ENCODE data around the gene STOX2. TPM values are rescaled to one million over a fixed set of nuclear protein-coding genes. Genes with fewer than 3 reads are reported as not detected.
A peak's percentile ranks its signal among the peaks of the same experiment; 100 is the strongest.

The STOX2 gene
- total and polyA plus RNA-seq, 9 donors, result 3.8 to 9.7 (median 6.6) TPM

DNA sequence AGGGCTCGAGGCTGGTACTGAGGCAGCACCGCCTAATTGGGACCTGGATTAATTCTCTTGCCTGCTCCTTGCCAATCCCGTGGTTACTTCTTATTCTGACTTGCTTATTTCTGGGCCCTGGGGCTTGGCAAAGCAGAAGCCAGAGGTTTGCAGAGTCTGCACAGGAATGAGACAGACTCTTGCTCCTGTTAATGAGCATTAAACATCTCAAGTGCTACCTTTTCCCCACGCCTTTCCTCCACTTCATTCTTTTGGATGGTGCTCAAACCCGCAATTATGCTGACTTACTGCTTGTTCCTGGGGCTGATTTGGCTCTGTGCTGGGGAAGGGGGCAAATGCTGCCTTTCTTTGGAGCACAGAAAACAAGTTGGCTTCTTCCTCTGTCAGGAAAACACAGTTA is 16.5 kb upstream of the STOX2 start:
- WGBS (ENCODE audit: insufficient coverage), result 89% methylated on average over 5 of the region's 5 CpGs
- Histone ChIP-seq H3K9me3 (replicated peaks; ENCODE audit: control insufficient read depth, low read depth, low read length) (no peaks in the 10 kb centered on the region), H3K27ac (ENCODE audit: low read length) (no peak overlapping the region), H3K4me1 (ENCODE audit: control insufficient read depth, insufficient read depth, low read length) (peaks cover 8% of the 10 kb centered on the region), H3K27me3 (ENCODE audit: control insufficient read depth, insufficient read depth, low read length) (no peaks in the 10 kb centered on the region), H3K4me3 (ENCODE audit: low read length) (no peak overlapping the region), H3K36me3 (ENCODE audit: control insufficient read depth, insufficient read depth, low read length) (no peaks in the 10 kb centered on the region)
- DNase-seq, result no peak

DNA sequence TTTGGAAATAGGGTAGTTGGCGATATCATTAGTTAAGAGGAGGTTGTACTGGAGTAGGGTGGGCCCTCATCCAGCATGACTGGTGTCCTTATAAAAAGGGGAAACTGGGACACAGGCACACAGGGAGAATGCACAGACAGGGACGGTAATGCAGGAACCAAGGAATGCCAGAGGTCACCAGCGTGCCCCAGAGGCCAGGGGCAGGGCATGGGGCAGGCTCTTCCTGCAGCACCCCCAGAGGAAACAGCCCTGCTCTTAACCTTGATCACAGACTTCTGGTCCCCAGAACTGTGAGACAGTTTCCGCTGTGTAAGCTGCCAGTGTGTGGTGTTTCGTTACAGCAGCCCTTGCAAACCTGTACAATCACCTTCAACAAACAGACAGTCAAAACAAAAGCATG is 15.9 kb upstream of the STOX2 start:
- Histone ChIP-seq H3K27ac (ENCODE audit: low read length) (no peak overlapping the region), H3K27me3 (ENCODE audit: control insufficient read depth, insufficient read depth, low read length) (no peaks in the 10 kb centered on the region), H3K4me1 (ENCODE audit: control insufficient read depth, insufficient read depth, low read length) (peaks cover 8% of the 10 kb centered on the region), H3K9me3 (replicated peaks; ENCODE audit: control insufficient read depth, low read depth, low read length) (no peaks in the 10 kb centered on the region), H3K36me3 (ENCODE audit: control insufficient read depth, insufficient read depth, low read length) (no peaks in the 10 kb centered on the region), H3K4me3 (ENCODE audit: low read length) (no peak overlapping the region)
- 81% methylated on average over 3 of the region's 5 CpGs for WGBS (ENCODE audit: insufficient coverage)
- no peak for DNase-seq

DNA sequence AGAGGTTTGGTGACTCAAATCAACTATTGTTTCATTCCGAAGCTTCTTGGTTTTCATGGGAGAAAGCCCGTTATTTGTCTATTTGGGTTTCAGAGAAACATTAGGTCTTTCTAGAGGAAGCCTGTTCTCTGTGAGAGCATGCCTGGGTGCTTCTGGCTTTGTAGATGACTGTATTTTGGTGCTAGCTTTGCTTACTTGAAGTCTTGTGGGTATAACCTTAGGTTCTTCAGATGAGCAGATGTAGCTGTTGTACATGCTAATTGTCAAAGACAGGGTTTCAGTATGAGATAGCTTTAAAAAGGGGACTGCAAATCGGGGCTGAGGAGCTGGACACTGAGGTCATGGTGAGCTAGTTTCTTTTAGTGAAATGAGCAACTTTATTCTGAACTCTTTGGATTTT is 7.9 kb upstream of the STOX2 start:
- Histone ChIP-seq H3K27me3 (ENCODE audit: control insufficient read depth, insufficient read depth, low read length) (no peaks in the 10 kb centered on the region), H3K4me1 (ENCODE audit: control insufficient read depth, insufficient read depth, low read length) (no peaks in the 10 kb centered on the region), H3K9me3 (replicated peaks; ENCODE audit: control insufficient read depth, low read depth, low read length) (peaks cover 10% of the 10 kb centered on the region), H3K36me3 (ENCODE audit: control insufficient read depth, insufficient read depth, low read length) (no peaks in the 10 kb centered on the region), H3K4me3 (ENCODE audit: low read length) (no peak overlapping the region), H3K27ac (ENCODE audit: low read length) (no peak overlapping the region)
- 83% methylated on average over 2 of the region's 3 CpGs for WGBS (ENCODE audit: insufficient coverage)
- DNase-seq, result no peak

DNA sequence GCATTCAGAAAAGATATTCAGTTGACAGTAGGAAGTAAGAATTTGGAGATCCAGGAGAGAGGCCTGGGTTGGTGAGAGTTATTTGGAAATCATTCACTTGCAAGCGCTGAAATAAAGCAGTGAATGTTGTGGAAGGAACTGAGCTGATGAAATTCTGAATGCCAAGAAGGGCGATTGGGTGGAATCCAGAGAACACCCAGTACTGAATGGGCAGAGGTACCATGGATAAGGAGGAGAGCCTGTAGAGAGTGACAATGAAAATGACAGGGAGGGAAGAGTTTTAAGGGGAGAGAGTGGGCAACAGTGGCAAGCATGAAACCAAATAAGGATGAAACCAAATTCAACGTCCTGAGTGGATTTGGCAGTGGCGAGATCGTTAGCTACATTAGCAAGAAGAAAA is 6.7 kb upstream of the STOX2 start:
- WGBS (ENCODE audit: insufficient coverage), result 95% methylated on average over 5 of the region's 5 CpGs
- H3K4me1 ChIP-seq (ENCODE audit: control insufficient read depth, insufficient read depth, low read length), result no peaks in the 10 kb centered on the region
- no peak overlapping the region for H3K4me3 ChIP-seq (ENCODE audit: low read length)
- no peaks in the 10 kb centered on the region for H3K36me3 ChIP-seq (ENCODE audit: control insufficient read depth, insufficient read depth, low read length)
- DNase-seq, result no peak
- no peaks in the 10 kb centered on the region for H3K27me3 ChIP-seq (ENCODE audit: control insufficient read depth, insufficient read depth, low read length)
- peaks cover 10% of the 10 kb centered on the region for H3K9me3 ChIP-seq (replicated peaks; ENCODE audit: control insufficient read depth, low read depth, low read length)
- H3K27ac ChIP-seq (ENCODE audit: low read length), result no peak overlapping the region

DNA sequence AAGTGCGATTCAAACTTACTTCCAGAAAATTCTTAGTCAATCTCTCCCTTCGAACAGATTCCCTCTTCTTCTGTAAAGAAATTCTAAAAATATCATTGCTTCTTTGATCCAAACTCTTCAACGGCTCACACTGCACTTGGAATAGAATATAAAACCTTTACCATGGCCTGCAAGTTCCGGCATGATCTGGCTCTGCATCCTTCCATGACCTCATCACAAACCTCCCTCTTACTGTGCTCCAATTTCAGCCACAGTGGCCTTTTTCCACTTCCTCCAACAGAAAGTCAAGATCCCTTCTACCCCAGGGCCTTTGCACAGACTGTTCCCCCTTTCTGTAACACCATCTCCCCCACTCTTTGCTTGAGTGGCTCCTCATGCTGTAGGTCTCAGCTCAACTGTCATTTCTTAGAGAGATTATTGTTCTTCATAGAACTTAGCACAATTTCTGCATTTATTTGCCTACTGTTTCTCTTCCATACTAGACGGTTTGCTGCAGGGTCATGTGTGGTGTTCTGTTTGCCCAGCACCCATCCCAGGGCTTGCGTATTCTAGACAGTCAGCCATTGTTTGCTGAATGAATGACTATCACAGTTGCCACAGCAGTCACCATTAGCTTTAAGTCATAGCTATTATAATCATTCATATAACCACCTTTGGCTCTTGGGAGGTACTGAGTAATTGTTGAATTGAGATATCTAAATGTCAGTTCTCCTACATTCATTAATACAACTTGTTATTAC is 1.9 kb upstream of the STOX2 start:
- Histone ChIP-seq H3K27me3 (ENCODE audit: control insufficient read depth, insufficient read depth, low read length) (peaks cover 4% of the 10 kb centered on the region), H3K36me3 (ENCODE audit: control insufficient read depth, insufficient read depth, low read length) (no peaks in the 10 kb centered on the region), H3K4me3 (ENCODE audit: low read length) (no peak overlapping the region), H3K4me1 (ENCODE audit: control insufficient read depth, insufficient read depth, low read length) (peaks cover 12% of the 10 kb centered on the region), H3K27ac (ENCODE audit: low read length) (no peak overlapping the region), H3K9me3 (replicated peaks; ENCODE audit: control insufficient read depth, low read depth, low read length) (peaks cover 10% of the 10 kb centered on the region)
- 85% methylated on average over 5 of the region's 6 CpGs for WGBS (ENCODE audit: insufficient coverage)
- no peak for DNase-seq

DNA sequence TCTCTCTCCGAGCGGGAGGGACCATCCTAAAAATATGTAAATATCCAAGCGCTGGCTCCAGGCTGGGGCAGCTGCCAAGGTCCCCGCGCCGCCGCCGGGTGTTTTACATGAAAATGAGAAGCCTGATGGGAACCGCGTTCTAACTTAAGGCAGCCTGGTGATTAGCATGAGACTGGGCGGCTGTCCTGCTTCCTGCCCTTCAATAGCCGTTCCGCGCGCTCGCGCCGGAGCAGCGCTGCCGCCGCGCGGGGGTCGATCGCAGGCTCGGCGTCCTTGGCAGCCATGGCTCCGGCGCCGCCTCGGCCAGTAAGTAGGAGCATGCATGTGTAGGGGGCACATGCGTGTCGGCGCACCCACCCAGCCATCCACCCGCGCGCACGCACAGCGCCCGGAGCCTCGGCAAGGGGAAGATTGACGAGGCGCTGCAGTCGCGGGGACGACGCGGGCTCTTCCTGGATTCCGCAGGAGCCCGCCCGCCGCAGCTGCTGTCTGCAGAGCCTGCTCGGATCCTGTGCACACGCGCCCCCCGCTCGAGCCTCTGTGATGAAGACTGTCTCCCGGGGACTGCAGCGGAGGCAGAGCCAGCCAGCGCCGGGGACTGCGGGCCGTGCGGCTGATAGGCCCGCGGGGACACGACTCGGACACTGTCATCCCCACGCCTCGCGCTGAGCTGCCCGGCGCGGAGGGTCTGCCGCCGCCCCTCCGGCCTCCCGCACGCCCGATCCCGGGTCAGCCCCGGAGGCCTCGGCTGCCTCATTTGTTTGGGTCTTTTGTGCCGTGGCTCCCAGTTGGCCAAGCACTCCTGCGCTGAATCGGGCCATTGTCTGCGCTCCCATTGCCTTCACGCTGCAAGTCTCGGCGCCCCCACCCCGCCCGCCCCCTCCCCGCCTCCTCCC is 734 bp downstream of the STOX2 start:
- peak; percentile 70 for DNase-seq
- Histone ChIP-seq H3K36me3 (ENCODE audit: control insufficient read depth, insufficient read depth, low read length) (no peaks in the 10 kb centered on the region), H3K4me1 (ENCODE audit: control insufficient read depth, insufficient read depth, low read length) (peaks cover 12% of the 10 kb centered on the region), H3K9me3 (replicated peaks; ENCODE audit: control insufficient read depth, low read depth, low read length) (no peaks in the 10 kb centered on the region), H3K4me3 (ENCODE audit: low read length) (peak overlapping the region; percentile 82), H3K27me3 (ENCODE audit: control insufficient read depth, insufficient read depth, low read length) (peaks cover 4% of the 10 kb centered on the region), H3K27ac (ENCODE audit: low read length) (peak overlapping the region; percentile 84)
- WGBS (ENCODE audit: insufficient coverage), result under 1% methylated on average over 83 of the region's 93 CpGs

DNA sequence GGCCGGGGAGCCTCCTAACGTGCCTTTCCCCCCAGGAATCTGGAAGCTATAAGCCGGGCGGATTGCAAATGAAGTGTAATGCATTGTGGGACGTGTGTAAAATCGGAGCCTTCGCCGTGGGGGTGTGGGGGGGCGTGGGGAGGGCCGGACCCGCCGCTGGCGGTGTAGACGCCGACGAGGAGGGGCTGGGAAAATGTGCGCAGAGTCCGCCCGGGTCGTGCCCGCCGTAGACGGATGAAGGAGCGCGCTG is 1.3 kb downstream of the STOX2 start:
- WGBS (ENCODE audit: insufficient coverage), result 0% methylated on average over 23 of the region's 25 CpGs
- H3K4me1 ChIP-seq (ENCODE audit: control insufficient read depth, insufficient read depth, low read length), result peaks cover 12% of the 10 kb centered on the region

DNA sequence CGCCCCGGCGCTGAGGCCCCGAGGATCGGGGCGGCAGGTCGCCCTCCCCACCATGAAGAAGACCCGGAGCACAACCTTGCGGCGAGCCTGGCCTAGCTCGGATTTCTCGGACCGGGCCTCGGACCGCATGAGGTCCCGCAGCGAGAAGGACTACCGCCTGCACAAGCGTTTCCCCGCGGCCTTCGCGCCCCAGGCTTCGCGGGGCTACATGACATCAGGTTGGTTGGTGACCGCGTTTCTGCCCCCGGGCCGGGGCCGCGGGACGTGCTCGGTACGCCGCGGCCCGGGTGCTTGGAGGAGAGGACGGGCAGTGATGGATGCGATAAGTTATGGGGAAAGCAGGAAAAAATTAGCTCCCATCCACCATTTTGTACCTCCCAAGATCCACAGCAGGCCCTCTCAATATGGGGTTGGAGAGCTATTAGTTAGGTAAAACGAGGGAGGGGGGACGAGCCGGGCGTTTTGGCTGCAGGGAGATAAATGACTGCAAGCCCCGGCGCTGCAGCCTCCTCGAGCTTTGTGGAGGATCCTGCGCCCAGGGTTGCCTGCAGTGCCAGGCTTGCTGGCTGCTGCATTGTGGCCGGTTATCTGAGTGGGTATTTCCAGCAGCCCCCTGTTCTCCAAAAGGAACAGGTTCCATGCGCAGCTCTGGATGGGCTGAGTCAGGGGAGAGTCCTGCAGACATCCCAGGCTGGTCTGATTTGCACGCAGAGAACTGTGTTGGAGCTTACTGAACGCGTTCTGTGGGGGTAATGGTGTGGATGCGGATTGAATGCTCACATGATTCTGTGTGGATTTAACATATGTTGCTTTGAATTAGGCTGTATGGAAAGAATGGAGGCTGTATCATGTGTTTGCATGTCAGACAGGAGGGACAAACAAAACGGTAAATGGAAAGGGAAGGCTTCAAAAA is 1.9 kb downstream of the STOX2 start:
- Histone ChIP-seq H3K9me3 (replicated peaks; ENCODE audit: control insufficient read depth, low read depth, low read length) (no peaks in the 10 kb centered on the region), H3K4me1 (ENCODE audit: control insufficient read depth, insufficient read depth, low read length) (peaks cover 12% of the 10 kb centered on the region), H3K36me3 (ENCODE audit: control insufficient read depth, insufficient read depth, low read length) (no peaks in the 10 kb centered on the region), H3K4me3 (ENCODE audit: low read length) (peak overlapping the region; percentile 82), H3K27me3 (ENCODE audit: control insufficient read depth, insufficient read depth, low read length) (peaks cover 4% of the 10 kb centered on the region), H3K27ac (ENCODE audit: low read length) (peak overlapping the region; percentile 56)
- peak; percentile 61 for DNase-seq
- WGBS (ENCODE audit: insufficient coverage), result 2% methylated on average over 38 of the region's 54 CpGs

More for the DNA sequence above, 1.3 kb downstream of the STOX2 start:
- H3K27me3 ChIP-seq (ENCODE audit: control insufficient read depth, insufficient read depth, low read length), result peaks cover 4% of the 10 kb centered on the region
- H3K27ac ChIP-seq (ENCODE audit: low read length), result peak overlapping the region; percentile 17
- H3K4me3 ChIP-seq (ENCODE audit: low read length), result peak overlapping the region; percentile 82
- H3K36me3 ChIP-seq (ENCODE audit: control insufficient read depth, insufficient read depth, low read length), result no peaks in the 10 kb centered on the region
- H3K9me3 ChIP-seq (replicated peaks; ENCODE audit: control insufficient read depth, low read depth, low read length), result no peaks in the 10 kb centered on the region
- peak; percentile 35 for DNase-seq

DNA sequence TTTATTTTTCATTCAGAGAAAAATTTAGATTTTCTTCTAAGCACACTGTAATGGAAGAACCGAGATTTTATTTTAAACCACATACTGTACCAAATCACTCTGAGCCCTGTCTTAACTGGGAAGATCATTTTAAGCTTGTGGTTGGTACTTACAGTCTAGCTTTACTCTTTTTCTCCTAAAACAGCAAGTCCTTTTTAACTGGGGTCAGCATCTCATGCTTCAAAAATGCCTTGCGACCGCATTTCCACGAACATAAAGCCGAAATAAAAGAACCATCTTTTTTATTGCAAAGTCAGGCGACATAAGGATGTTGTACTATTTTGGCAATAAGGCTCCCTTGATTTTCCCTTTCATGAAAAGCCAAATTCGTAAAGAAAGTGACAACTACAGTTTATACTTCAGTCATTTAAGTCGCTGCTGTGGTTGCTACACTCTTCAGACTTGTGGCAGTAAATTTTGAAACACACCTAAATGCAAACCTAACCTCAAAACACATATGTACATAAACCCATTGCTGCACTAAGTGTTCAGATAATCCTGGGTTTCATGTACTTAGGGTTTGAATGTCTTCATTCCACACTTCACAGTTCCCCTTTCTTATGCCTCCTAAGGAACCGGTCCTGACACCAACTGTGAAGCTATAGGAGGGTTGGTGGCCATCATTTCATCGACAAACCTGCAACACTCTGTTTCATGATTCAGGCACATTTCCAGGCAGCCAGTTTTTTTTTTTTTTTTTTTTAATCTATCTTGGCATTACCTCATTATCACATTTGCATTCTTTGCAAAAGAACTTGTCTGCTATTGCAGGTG is 3.0 kb downstream of the STOX2 start:
- H3K9me3 ChIP-seq (replicated peaks; ENCODE audit: control insufficient read depth, low read depth, low read length), result no peaks in the 10 kb centered on the region
- H3K36me3 ChIP-seq (ENCODE audit: control insufficient read depth, insufficient read depth, low read length), result no peaks in the 10 kb centered on the region
- H3K27me3 ChIP-seq (ENCODE audit: control insufficient read depth, insufficient read depth, low read length), result peaks cover 4% of the 10 kb centered on the region
- H3K4me3 ChIP-seq (ENCODE audit: low read length), result peak overlapping the region; percentile 82
- no peak for DNase-seq
- H3K4me1 ChIP-seq (ENCODE audit: control insufficient read depth, insufficient read depth, low read length), result peaks cover 12% of the 10 kb centered on the region
- H3K27ac ChIP-seq (ENCODE audit: low read length), result peak overlapping the region; percentile 56
- whole genome bisulfite sequencing (ENCODE audit: insufficient coverage), result 70% methylated on average over 2 of the region's 10 CpGs
